Activated CD8-positive, alpha-beta memory T cell treated with anti-CD3 and anti-CD28 coated beads, Interleukin-2, amount 50 U/mL, for 48 hours (primary cell): ENCODE results near the gene SSBP2.

Source experiments
- DNase-seq: peaks from one replicate; pipeline ENCODE4 v3.0.0-alpha.2; 2020

Gene SSBP2

DNA sequence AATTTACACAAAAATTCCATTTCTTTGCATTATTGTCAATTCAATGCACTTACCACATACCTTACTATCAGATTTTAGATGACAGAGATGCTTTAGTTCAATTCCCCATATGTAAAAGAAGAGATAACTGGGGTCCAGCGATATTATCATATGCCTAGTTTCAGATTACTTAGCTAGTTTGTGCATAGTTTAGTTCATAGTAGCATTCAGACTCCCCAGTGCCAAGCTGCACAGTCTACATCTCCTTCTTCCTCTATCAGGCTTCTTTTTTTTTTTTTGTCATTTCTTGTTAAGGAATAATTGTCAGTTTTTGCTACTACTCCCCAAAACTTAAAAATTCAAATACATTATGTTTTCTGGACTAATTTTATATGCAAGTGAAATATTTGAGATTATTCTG lies 175.0 kb downstream of the SSBP2 start:
- no peak for DNase-seq

DNA sequence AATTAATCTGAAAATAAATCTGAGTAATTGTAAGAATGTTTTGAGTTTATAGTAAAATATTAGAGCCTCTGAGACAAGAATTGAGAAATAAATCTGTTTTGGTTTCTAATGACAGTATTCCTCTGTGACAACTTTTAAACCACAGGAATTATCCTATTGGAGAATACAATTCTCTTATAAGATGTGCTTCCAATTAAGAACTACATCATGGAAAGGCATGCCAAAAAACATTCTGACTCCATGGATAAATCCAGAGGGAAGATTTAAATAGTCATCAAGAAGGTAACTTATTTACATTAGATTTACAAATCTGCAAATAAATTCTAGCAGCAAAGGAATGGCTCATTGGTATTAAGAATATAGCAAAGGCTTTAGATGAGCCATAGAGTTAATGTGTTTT lies 178.7 kb downstream of the SSBP2 start:
- no peak for DNase-seq

DNA sequence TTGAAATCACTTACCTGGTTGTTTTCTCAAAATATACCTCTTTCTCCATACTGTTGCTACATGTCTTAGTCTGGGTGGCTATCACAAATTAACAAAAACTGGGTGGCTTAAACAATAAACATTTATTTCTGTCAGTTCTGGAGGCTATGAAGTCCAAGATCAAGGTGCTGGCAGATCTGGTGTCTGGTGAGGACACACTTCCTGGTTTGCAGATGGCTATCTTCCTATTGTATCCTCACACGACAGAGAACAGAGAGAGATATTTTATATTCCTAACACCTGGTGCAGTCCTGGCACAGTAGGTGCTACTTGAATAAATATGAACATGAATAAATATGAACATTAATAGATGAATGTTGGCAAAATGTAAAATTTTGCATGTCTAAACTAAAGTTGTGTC lies 192.7 kb downstream of the SSBP2 start:
- DNase-seq: no peak

DNA sequence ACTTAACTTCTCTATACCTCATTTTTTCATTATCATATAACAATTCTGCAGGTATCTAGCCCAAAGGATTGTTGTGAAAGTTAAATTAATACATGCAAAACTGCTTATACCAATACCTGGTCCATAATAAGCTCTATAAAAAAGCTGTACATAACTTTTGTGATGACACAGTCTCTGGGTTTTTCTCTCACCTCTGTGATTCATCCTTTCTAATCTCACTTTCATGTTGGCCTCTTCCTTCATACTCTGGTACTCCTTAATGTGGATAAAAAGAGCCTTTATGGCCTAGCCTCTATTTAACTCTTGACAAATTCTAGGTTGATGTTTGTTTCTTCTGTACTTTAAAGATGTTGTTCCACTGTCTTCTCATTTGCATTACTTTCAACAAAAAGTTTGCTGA lies 194.1 kb downstream of the SSBP2 start:
- no peak for DNase-seq

DNA sequence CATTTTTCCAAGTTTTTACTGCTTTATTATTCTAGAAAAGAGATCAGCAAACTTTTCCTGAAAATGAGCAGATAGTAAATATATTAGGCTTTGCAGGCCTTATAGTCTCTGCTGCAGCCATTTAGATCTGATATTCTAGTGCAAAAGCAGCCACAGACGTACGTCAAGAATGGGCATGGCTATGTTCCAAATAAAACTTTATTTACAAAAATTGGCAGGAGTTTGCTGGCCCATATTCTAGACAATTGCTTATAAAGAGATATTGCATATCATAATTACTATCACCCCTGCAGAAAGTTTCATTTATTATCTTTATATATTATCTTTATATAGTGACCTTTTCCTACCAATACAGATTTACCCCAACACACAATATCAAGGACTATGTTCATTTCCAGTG lies 195.0 kb downstream of the SSBP2 start:
- DNase-seq: no peak

DNA sequence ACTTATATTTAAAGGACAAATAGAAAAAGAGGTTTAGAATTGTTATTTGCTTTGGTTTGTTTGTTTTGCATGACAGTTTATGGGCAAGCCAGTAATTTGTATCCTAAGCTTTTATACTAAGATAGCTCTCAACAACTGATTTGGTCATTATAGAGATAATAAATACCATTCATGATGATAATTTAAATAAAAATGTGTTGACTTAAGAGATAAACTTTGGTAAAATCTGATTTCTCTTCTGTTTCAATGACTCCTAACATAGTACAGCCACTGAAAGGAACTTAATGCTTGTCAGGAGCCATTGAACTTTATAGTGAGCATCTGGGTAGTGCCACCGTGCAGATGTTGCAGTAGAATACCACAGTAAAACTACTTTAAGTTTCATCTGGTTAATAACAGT lies 196.2 kb downstream of the SSBP2 start:
- no peak for DNase-seq

DNA sequence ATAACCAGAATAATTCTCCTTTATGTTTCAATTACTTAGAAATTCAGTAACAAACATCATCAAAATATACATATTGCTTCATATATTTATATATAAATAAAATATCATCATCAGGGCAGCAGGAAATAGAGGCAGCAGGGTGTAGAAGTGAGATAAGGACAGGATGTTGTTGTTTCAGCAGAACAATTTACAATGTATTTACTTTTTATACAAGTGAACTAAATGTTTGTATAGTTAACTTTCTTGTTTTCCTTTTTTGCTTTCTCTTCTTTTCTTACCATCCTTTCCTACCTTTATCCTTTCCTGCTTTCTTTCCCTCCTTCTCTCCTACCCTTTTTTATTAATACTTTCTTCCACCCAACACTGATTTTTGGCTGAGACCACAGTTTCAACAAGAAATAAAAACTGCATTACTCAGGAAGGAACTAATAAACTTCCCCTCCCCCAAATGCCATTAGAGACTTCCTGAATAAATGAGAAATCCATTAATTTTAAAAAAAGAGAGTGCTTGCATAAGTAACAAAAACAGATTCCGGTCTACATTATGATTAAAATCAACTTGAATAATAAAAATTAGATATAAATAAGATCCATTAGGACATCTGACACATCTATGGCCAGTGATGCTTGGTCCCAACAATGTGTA lies 197.2 kb downstream of the SSBP2 start:
- DNase-seq: no peak

DNA sequence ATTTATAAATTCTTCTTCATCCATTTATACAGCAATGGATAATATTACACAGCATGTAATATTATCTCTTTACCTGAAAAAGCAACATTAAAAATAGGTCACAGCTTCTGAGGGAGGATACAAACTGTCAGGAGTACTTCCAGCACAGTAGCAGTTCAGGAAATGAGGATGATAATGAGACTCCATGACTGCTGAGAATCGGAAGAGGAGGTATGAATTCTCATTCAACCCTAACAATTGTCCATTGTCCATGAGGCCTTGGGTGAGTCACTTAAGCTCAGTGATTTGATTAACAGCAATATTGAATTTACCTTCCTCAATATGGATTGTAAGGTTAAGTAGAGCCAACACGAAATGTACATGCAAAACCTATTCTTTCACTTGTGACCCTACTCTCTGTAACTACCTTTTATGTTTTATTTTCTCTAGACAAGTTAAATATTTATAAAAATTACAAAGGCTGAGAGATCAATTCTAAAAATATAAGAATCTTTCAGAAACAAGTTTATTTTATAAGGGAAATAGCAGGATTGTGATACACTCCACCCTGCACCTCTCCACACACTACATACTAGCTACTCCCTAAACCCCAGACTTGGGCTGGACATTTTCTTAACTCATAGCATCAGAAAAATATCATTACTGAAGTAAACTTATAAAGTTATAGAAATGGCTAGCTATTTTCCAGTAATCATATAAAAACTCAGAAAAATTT lies 197.9 kb downstream of the SSBP2 start:
- no peak for DNase-seq

DNA sequence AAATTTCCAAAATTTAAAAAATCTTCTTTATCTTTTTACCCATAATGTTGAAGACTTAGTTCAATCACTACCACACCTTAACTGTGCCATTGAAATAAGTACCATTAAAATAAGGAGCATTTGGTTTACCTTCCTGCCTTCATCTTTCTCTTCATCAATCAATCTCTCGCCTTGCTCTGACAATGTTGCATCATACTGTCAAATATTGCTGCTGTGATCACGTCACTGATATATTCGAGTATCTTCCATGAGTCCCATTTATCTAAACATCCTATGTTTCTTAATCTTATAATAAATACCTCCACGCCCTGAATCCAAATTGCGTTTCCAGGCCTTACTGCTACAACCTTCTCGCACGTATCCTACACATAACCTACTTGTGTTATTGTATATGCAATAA lies 201.8 kb downstream of the SSBP2 start:
- DNase-seq: no peak

DNA sequence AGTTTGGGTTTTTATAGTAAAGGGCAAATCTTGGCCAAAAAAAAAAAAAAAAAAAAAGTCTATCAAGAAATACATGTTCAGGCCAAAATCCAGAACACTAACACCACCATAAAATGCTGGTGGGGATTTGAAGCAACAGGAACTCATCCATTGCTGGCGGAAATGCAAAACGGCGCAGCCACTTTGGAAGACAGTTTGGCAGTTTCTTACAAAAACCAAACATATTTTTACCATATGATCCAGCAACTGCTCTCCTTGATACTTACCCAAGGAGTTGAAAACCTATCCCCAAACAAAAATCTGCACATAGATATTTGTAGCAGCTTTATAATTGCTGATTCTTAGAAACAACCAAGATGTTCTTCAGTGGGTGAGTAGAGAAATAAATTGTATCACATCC lies 203.9 kb downstream of the SSBP2 start:
- DNase-seq: no peak

DNA sequence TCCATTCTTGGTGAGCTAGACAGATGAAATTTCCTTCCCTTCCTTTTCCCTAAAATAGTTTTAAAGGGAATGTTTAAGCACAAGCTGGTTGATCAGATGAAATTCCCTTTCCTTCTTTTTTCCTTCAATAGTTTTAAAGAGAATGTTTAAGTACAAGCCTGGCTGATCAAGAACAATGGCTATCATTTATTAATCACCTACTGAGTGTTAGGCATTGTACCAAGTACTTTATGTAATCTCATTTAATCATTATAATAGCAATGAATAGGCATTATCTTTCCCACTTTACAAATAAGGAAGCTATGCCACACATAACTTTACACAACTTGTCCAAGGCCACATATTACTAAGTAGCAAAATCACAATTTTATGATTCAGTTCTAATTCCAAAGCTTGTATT lies 205.0 kb downstream of the SSBP2 start:
- DNase-seq: no peak

DNA sequence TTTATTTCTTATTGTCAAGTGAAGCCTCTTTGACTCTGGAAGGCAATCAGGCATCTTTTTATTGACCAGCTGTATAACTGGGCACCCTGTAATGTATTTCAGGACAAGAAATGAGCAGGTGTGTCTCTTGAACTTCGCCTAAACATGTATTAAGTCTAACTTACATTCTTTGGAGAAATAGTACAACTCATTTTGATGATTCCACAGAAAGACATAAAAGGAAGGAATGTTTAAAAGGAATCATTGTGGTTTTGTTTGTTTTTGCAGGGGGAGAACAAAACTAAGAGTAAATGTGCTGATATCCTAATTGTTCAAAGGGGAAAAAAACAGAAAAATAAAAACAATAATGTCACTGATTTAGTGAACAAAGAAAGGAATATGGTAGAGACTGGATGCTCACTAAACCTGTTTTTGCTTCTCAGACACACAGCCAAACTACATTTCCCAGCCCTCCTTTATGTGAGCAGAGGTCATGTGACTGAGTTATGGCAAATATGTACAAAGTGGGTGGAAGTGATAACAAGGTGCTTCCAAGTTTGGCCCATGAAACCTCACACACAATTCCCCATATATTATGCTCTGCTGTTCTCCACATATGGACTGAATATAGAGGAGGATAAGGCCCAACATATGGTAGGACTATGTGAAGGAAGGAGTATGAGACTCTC lies 206.4 kb downstream of the SSBP2 start:
- no peak for DNase-seq

DNA sequence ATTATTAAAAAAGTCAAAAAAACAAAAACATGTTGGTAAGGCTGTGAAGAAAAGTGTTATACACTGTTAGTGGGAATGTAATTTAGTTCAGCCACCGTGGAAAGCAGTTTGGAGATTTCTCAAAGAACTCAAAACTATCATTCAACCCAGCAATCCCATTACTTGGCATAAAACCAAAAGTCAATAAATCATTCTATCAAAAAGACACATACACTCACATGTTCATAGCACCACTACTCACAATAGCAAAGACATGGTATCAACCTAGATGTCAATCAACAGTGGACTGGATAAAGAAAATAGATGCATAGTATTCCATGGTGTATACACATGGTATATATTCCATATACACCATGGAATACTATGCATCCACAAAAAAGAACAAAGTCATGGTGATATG lies 208.7 kb downstream of the SSBP2 start:
- DNase-seq: no peak

DNA sequence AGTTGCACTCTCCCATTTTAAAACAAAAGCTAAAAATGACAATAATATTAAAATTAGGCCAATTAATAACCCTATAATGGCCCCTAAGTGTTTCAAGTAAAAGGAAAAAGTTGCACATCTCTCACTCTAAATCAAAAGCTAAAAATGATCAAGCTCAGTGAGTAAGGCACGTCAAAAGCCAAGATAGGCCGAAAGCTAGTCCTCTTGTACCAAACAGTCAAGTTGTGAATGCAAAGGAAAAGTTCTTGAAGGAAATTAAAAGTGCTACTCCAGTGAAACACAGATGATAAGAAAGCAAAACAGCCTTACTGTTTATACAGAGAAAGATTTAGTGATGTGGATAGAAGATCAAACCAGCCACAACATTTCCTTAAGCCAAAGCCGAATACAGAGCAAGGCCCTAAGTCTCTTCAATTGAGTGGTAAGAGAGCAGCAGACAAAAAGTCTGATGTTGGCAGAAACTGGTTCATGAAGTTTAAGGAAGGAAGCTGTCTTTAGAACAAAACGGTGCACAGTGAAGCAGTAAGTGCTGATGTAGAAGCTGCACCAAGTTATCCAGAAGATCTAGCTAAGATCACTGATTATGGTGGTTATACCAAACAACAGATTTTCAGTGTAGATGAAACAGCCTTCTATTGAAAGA lies 212.9 kb downstream of the SSBP2 start:
- DNase-seq: no peak

DNA sequence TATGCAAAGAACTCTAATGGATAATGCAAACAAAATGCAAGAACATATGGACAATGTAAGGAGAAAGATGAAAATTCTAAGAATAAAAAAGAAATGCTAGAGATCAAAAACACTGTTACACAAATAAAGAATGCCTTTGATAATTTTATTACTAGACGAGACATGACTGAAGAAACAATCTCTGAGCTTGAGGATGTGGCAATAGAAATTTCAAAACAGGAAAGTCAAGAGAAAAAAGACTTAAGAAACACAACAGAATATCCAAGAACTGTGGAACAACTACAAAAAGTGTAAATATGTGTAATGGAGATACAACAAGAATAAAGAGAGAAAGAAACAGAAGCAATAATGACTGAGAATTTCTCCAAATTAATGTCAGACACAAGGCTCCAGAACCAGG lies 216.5 kb downstream of the SSBP2 start:
- DNase-seq: no peak

DNA sequence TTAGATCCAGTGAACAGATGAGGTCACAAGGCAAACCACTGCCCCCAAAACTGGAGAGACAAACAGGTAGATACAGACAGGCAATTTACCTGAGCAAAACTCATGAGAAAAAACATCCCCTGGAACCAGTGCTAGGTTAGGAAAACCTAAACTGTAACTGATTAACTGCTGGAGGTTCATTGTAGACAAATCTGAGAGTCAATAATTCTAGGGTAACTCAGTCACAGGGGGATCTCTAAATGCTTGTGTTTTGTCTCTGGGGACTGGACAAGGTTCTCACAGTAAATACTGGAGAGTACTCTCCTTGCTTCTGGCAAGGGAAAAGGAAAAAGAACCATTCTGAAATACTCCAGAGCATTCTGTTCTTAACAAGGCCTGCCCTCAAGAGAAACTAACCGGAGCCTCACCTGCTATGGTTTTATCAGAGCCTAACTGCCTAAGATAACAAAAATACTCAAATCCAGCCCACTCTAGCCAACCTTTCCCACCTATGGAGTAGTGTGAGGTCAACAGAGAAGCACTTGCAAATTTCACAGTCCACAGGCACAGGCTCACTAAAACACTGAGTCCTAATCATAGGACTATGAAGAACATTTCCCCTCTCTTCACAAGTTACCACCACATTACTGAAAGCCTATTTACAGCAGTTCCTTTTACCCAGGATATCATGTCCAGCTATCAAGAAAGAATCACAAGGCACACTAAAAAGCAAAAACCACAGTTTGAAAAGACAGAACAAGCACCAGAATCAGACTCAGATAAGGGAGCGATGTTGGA lies 217.1 kb downstream of the SSBP2 start:
- no peak for DNase-seq

DNA sequence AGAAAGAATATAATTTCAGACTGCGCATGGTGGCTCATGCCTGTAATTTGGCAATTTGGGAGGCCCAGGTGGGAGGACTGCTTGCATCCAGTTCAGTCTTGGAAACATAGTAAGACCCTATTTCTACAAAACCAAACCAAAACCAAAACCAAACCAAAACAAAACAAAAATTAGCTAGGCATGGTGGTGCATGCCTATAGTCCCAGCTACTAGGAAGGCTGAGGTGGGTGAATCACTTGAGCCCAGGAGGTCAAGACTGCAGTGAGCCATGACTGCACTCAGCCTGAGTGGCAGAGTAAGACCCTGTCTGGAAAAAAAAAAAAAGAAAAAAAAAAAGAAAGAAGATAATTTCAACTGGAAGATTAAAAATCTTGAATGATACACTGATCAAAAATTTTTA lies 220.0 kb downstream of the SSBP2 start:
- no peak for DNase-seq

DNA sequence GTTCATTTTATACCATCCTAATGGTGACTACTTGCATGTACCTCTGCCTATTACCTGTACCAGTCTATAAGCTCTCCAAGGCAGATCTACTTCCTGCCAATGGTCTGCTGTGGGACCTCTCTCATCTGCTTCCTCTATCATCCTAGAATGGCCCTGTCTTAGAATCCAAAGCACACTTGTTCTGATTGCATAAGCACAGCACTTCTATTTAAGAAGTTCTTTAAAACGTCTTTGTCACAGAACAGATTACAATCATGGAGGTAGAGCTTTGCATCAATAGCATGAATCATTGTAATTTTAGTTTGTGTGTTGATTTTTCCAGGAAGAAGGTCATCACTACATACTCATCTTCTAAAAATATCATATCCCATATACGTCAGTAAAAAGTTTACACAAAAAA lies 225.2 kb downstream of the SSBP2 start:
- no peak for DNase-seq

DNA sequence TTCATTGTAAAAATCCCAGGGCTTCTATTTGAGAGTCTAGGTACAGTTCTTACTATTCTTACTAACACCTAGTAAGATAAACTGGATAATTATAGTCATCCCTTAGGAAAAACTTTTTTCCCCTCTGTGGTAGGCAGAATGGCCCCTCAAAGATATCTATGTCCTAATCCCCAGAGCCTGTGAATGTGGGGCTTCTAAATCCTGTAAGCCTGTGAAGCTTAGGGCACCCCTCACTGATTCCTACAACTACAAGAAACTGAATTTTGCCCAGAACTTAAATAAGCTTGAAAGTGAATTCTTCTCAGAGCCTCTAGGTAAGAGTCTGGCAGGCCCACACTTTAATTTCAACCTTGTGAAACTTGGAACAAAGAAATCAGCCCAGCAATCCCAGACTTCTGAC lies 226.9 kb downstream of the SSBP2 start:
- no peak for DNase-seq

DNA sequence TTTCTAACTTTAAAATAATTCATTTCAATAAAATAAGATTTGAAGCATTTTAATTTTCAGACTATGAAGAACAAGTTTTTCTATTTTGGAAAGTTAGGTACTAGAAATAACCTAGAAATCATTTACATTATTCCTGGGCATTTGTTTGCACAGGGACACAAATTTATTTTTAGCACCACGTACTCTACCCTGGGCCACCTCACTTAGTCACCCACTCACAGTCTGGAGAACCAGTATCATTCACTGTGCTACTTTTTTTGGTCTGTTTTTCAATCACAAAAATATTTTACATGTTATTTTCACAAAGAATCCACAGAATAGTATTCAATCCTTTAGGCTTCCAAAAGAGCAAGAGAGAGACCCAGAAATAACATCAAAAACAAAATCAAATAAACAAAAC lies 228.3 kb downstream of the SSBP2 start:
- DNase-seq: no peak

DNA sequence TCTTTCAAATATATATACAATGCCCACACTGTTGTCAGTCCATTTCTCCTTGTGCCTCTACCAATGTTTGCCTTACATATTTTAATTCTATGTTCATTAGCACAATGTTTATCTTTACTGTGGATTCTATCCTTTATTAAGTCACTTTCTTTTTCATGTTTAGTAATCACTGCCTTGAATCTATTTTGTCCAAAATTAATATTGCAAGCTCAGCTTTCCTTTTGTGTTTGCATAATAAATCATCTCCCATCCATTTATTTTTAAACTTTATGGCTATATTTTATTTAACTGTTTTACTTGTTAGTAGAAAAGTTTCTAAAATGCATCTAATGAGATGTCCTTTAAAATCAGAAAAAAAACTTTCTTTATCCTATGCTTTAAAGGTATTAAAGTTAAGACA lies 230.1 kb downstream of the SSBP2 start:
- DNase-seq: no peak

DNA sequence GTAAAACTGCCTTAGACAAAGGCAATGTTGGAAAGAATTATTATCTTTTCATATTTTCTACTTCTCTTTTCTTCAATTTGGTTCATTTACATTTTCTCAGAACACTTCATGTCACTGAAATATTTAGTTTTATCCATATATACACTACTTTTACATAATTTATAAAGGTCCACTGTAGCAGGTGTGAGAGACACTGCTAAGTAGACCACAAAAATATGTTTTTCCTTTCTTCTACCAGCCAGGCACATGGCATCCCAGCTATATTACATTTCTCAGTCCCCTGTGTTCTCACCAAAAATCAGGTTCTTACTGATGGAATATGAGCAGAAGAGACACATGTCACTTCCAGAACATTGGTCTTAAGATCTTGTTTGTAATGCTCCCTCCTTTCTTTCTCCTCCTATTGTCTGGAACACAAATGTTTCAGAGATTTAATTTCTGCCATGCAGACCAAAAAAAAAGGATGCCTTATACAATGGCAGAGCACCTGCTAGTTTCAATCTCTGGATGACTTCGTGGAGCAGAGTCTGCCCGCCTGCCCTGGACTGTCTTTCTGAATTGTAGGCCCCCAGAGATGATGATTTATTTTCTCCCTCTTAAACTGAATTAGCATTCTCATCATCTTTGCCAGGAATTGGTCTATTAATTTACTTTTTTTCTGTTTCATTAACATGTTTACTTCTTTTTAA lies 231.5 kb downstream of the SSBP2 start:
- DNase-seq: no peak

DNA sequence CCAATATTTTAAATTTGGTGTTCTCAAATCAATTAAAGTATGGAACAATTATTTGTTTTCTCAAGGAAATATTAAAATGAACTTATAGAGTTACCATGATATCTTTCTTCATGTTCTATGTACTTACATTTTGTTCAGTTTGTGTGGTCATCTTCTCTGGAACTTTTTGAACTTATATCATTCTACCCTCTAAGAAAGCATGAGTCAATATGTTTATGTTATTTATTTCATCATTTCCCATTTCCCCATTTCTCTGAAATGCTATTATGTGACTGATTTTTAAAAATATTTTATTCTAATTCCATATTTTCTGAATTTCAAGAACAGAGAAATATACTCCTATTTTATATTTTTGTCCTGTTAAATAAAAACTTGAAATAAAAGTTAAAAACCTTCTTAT lies 233.4 kb downstream of the SSBP2 start:
- no peak for DNase-seq
